ENCODE measurements around the gene GH1.
"Not testable (repeated sequence)": the region's sequence is repeated elsewhere in the genome, so short reads cannot be mapped to it uniquely, and the experiment has no call there.

Gene GH1

DNA sequence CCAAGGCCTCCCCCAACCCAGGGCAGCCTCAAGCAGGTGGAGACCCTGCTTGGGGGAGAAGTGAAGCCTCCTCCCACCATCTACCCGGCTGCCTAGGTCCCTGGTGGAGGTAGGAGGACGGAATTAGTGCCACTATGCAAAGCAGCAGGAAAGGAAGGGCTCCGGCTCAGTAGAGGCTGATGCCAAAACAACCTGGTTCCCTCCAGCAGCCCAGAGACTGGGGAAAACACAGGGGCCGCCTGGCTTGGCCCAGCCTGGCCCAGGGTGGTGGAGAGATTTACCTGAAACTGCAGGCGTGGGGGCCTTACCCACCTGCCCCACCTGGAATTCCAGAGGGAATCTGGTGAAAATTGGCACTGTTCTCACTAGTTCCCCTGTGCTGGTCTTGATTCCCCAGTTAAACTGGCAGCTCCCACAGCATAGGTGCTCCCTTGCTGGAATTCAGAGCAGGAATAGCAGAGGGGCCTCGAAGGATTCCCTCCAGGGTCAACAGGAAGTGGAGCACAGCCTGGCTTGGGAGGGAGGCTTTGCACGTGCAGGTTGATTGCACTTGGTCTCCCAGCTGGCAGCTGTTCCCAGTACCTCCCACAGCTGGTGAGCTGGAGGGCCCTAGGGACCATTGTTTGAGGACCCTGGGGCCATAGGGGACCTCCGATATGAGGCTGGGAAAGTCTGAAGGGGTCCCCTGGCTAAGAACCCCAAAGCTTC lies 9.0 kb upstream of the GH1 start:
- Histone ChIP-seq H3K79me2 (ENCODE audit: control insufficient read depth, insufficient read depth, low read length) (no peaks in the 10 kb centered on the region), H3K27ac (ENCODE audit: low read depth, low read length) (no peak overlapping the region), H3K9ac (ENCODE audit: low read length) (no peak overlapping the region), H3K56ac (ENCODE audit: low read length) (no peak overlapping the region), H2BK15ac (replicated peaks; ENCODE audit: low read depth) (no peak overlapping the region), H3K36me3 (ENCODE audit: control insufficient read depth, insufficient read depth, low read length) (no peaks in the 10 kb centered on the region), H2BK5ac (ENCODE audit: low read length) (no peak overlapping the region), H3K23ac (ENCODE audit: low read length) (no peak overlapping the region), H3K79me1 (ENCODE audit: low read length) (no peaks in the 10 kb centered on the region), H3K4me2 (ENCODE audit: low read length) (no peak overlapping the region), H3K27me3 (ENCODE audit: insufficient read depth, low read length, poor library complexity) (no peaks in the 10 kb centered on the region), H4K5ac (ENCODE audit: low read length) (no peak overlapping the region), H3K18ac (ENCODE audit: low read length) (no peak overlapping the region), H3K4me3 (ENCODE audit: low read length) (no peak overlapping the region), H2BK120ac (ENCODE audit: low read depth, low read length) (no peak overlapping the region), H3K4ac (ENCODE audit: low read depth, low read length) (no peak overlapping the region), H2AK5ac (ENCODE audit: low read length) (no peak overlapping the region), H4K8ac (ENCODE audit: low read depth, low read length) (no peak overlapping the region), H3K4me1 (ENCODE audit: control insufficient read depth, low read depth, low read length) (no peaks in the 10 kb centered on the region)
- DNase-seq = no peak
- no CpG with 5 or more reads among the region's 8 CpGs for WGBS (ENCODE audit: extremely low coverage, insufficient coverage, low lambda C conversion rate)

GRCh38 chr17:63926164-63926563 lies 7.5 kb upstream of the GH1 start:
- H3K23ac ChIP-seq (ENCODE audit: low read length) = no peak overlapping the region
- no peak overlapping the region for H2BK120ac ChIP-seq (ENCODE audit: low read depth, low read length)
- H3K9ac ChIP-seq (ENCODE audit: low read length) = no peak overlapping the region
- no peak overlapping the region for H2BK15ac ChIP-seq (replicated peaks; ENCODE audit: low read depth)
- H3K4ac ChIP-seq (ENCODE audit: low read depth, low read length) = no peak overlapping the region
- H3K27ac ChIP-seq (ENCODE audit: low read depth, low read length) = no peak overlapping the region
- no peaks in the 10 kb centered on the region for H3K36me3 ChIP-seq (ENCODE audit: control insufficient read depth, insufficient read depth, low read length)
- no peak for DNase-seq
- H3K4me3 ChIP-seq (ENCODE audit: low read length) = no peak overlapping the region
- no peak overlapping the region for H4K5ac ChIP-seq (ENCODE audit: low read length)
- no peaks in the 10 kb centered on the region for H3K79me2 ChIP-seq (ENCODE audit: control insufficient read depth, insufficient read depth, low read length)
- no peak overlapping the region for H2BK5ac ChIP-seq (ENCODE audit: low read length)
- H3K56ac ChIP-seq (ENCODE audit: low read length) = no peak overlapping the region
- H3K4me2 ChIP-seq (ENCODE audit: low read length) = no peak overlapping the region
- no peak overlapping the region for H2AK5ac ChIP-seq (ENCODE audit: low read length)
- H4K8ac ChIP-seq (ENCODE audit: low read depth, low read length) = no peak overlapping the region
- H3K79me1 ChIP-seq (ENCODE audit: low read length) = no peaks in the 10 kb centered on the region
- WGBS (ENCODE audit: extremely low coverage, insufficient coverage, low lambda C conversion rate) = no CpG with 5 or more reads among the region's 2 CpGs
- no peak overlapping the region for H3K18ac ChIP-seq (ENCODE audit: low read length)
- H3K27me3 ChIP-seq (ENCODE audit: insufficient read depth, low read length, poor library complexity) = no peaks in the 10 kb centered on the region
- no peaks in the 10 kb centered on the region for H3K4me1 ChIP-seq (ENCODE audit: control insufficient read depth, low read depth, low read length)

DNA sequence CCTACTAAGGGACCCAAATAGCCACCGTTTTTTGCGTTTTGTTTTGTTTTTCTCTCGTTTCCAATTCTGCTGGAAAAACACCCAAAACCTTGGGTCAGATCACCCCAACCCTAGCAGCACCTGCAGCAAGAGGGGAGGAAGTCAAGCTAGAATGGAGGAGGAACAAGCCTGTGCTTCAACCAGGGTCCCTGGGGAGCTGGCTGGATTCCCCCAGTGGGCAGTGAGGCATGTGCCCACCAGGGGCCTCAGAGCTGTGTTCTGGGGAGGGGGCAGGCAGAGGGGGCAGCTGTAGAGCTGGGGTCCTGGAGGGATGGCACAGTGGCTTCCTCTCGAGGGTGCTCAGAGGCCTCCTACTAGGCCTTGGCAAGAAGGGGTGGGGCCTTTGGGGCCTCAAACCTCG lies 7.0 kb upstream of the GH1 start:
- H3K27ac ChIP-seq (ENCODE audit: low read depth, low read length) = no peak overlapping the region
- H3K4me2 ChIP-seq (ENCODE audit: low read length) = no peak overlapping the region
- no peak overlapping the region for H3K18ac ChIP-seq (ENCODE audit: low read length)
- no peak overlapping the region for H3K9ac ChIP-seq (ENCODE audit: low read length)
- no peak overlapping the region for H3K56ac ChIP-seq (ENCODE audit: low read length)
- H4K8ac ChIP-seq (ENCODE audit: low read depth, low read length) = no peak overlapping the region
- H3K79me2 ChIP-seq (ENCODE audit: control insufficient read depth, insufficient read depth, low read length) = no peaks in the 10 kb centered on the region
- no peak overlapping the region for H4K5ac ChIP-seq (ENCODE audit: low read length)
- no peaks in the 10 kb centered on the region for H3K36me3 ChIP-seq (ENCODE audit: control insufficient read depth, insufficient read depth, low read length)
- H3K23ac ChIP-seq (ENCODE audit: low read length) = no peak overlapping the region
- no peaks in the 10 kb centered on the region for H3K27me3 ChIP-seq (ENCODE audit: insufficient read depth, low read length, poor library complexity)
- no peak for DNase-seq
- H2BK5ac ChIP-seq (ENCODE audit: low read length) = no peak overlapping the region
- H3K4me3 ChIP-seq (ENCODE audit: low read length) = no peak overlapping the region
- no peak overlapping the region for H3K4ac ChIP-seq (ENCODE audit: low read depth, low read length)
- H2BK120ac ChIP-seq (ENCODE audit: low read depth, low read length) = no peak overlapping the region
- H2AK5ac ChIP-seq (ENCODE audit: low read length) = no peak overlapping the region
- H3K4me1 ChIP-seq (ENCODE audit: control insufficient read depth, low read depth, low read length) = no peaks in the 10 kb centered on the region
- no peaks in the 10 kb centered on the region for H3K79me1 ChIP-seq (ENCODE audit: low read length)
- no CpG with 5 or more reads among the region's 5 CpGs for WGBS (ENCODE audit: extremely low coverage, insufficient coverage, low lambda C conversion rate)
- no peak overlapping the region for H2BK15ac ChIP-seq (replicated peaks; ENCODE audit: low read depth)

DNA sequence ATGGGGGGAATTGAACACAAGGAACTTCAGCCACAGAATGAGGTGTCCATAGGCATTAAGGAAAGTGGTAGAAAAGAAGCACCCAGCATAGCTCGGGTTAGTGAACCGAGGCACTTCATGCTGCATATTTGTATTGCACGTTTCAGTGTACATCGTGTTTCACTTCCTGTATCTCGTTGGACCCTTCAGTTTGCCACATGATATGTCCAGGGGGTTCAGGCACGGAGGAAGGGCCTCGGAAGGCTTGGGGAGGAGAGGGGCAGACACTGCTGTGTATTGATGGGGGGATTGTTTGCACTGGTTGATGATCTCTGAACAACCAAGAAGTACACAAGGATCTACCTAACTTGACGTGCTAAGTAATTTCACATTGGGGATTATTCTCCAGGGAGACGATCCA lies 3.8 kb upstream of the GH1 start:
- not testable (repeated sequence) for H3K56ac ChIP-seq (ENCODE audit: low read length); H3K4me2 ChIP-seq (ENCODE audit: low read length); H2BK5ac ChIP-seq (ENCODE audit: low read length); H3K79me2 ChIP-seq (ENCODE audit: control insufficient read depth, insufficient read depth, low read length); H3K23ac ChIP-seq (ENCODE audit: low read length); H3K79me1 ChIP-seq (ENCODE audit: low read length); H4K8ac ChIP-seq (ENCODE audit: low read depth, low read length); H3K4me1 ChIP-seq (ENCODE audit: control insufficient read depth, low read depth, low read length); H2BK120ac ChIP-seq (ENCODE audit: low read depth, low read length); H3K9ac ChIP-seq (ENCODE audit: low read length); H3K4me3 ChIP-seq (ENCODE audit: low read length); H3K4ac ChIP-seq (ENCODE audit: low read depth, low read length); H2BK15ac ChIP-seq (replicated peaks; ENCODE audit: low read depth); H3K18ac ChIP-seq (ENCODE audit: low read length); H3K27me3 ChIP-seq (ENCODE audit: insufficient read depth, low read length, poor library complexity); DNase-seq; H3K36me3 ChIP-seq (ENCODE audit: control insufficient read depth, insufficient read depth, low read length); H3K27ac ChIP-seq (ENCODE audit: low read depth, low read length); H4K5ac ChIP-seq (ENCODE audit: low read length); H2AK5ac ChIP-seq (ENCODE audit: low read length)
- no CpG with 5 or more reads among the region's 9 CpGs for WGBS (ENCODE audit: extremely low coverage, insufficient coverage, low lambda C conversion rate)

DNA sequence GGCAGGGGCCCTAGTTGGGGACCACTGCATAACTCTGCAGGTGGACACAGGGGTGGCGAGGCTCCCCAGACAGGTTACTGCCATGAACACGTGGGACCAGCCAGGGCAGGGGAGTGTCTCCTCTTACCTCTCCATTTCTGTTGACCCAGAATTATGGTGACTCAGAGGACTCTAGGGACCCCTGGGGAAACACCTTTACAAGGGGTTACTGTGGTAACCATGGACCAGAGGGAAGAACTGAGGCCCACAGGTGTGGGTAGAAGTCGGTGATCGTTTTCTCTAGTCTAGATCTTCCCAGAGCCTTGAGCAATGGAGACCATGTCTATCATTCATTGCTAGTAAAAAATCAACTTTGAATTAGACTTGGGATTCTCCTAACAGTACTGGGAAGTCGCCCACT lies 2.1 kb upstream of the GH1 start:
- H3K56ac ChIP-seq (ENCODE audit: low read length); H3K4me3 ChIP-seq (ENCODE audit: low read length); DNase-seq; H3K79me1 ChIP-seq (ENCODE audit: low read length); H4K8ac ChIP-seq (ENCODE audit: low read depth, low read length); H2BK15ac ChIP-seq (replicated peaks; ENCODE audit: low read depth); H2BK5ac ChIP-seq (ENCODE audit: low read length); H3K36me3 ChIP-seq (ENCODE audit: control insufficient read depth, insufficient read depth, low read length); H3K27me3 ChIP-seq (ENCODE audit: insufficient read depth, low read length, poor library complexity); H3K9ac ChIP-seq (ENCODE audit: low read length); H3K4me1 ChIP-seq (ENCODE audit: control insufficient read depth, low read depth, low read length); H3K4me2 ChIP-seq (ENCODE audit: low read length); H2AK5ac ChIP-seq (ENCODE audit: low read length); H3K27ac ChIP-seq (ENCODE audit: low read depth, low read length); H3K18ac ChIP-seq (ENCODE audit: low read length); H3K79me2 ChIP-seq (ENCODE audit: control insufficient read depth, insufficient read depth, low read length); H2BK120ac ChIP-seq (ENCODE audit: low read depth, low read length); H3K4ac ChIP-seq (ENCODE audit: low read depth, low read length); H3K23ac ChIP-seq (ENCODE audit: low read length); H4K5ac ChIP-seq (ENCODE audit: low read length): not testable (repeated sequence)
- no CpG with 5 or more reads among the region's 5 CpGs for WGBS (ENCODE audit: extremely low coverage, insufficient coverage, low lambda C conversion rate)

DNA sequence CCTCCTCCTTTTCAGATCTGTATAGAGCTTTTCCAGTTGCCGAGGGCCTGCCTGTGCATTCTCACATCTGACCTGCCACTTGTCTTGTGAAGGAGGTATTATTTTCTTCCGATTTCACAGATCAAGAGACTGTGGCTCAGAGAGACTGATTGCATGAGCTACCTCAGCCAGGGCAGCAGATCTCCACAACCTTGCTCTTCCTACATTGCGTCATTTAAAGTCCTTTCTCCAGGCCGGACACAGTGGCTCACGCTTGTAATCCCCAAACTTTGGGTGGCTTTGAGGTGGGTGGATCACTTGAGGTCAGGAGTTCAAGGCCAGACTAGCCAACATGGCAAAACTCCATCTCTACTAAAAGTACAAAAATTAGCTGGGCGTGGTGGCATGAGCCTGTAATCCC lies 1.4 kb upstream of the GH1 start:
- not testable (repeated sequence) for H3K56ac ChIP-seq (ENCODE audit: low read length); H2BK15ac ChIP-seq (replicated peaks; ENCODE audit: low read depth); H3K36me3 ChIP-seq (ENCODE audit: control insufficient read depth, insufficient read depth, low read length); H3K4ac ChIP-seq (ENCODE audit: low read depth, low read length); H3K27ac ChIP-seq (ENCODE audit: low read depth, low read length); H2BK5ac ChIP-seq (ENCODE audit: low read length); H4K8ac ChIP-seq (ENCODE audit: low read depth, low read length); H3K4me1 ChIP-seq (ENCODE audit: control insufficient read depth, low read depth, low read length); H3K9ac ChIP-seq (ENCODE audit: low read length); H4K5ac ChIP-seq (ENCODE audit: low read length); DNase-seq; H3K79me2 ChIP-seq (ENCODE audit: control insufficient read depth, insufficient read depth, low read length); H3K23ac ChIP-seq (ENCODE audit: low read length); H2AK5ac ChIP-seq (ENCODE audit: low read length); H3K79me1 ChIP-seq (ENCODE audit: low read length); H3K18ac ChIP-seq (ENCODE audit: low read length); H2BK120ac ChIP-seq (ENCODE audit: low read depth, low read length); H3K4me3 ChIP-seq (ENCODE audit: low read length); H3K27me3 ChIP-seq (ENCODE audit: insufficient read depth, low read length, poor library complexity); H3K4me2 ChIP-seq (ENCODE audit: low read length)
- no CpG with 5 or more reads among the region's 6 CpGs for WGBS (ENCODE audit: extremely low coverage, insufficient coverage, low lambda C conversion rate)
